GM19438 (cell line): ENCODE data around the gene ATP2B1.

Experiments
- ATAC-seq: cut with Tn5 transposase; IDR thresholded peaks from one replicate; pipeline ENCODE4 v1.9.1; 2021; ENCODE audit warnings: low read depth; ENCODE audit not compliant: unreplicated experiment

ATP2B1 gene

GRCh38 chr12:89694542-89694941 lies 14.1 kb downstream of the ATP2B1 start:
- ATAC-seq = no peak

- ATAC-seq = no peak
These were observed 14.9 kb downstream of the ATP2B1 start for GRCh38 chr12:89693639-89694202.

- no peak for ATAC-seq
These were observed 16.2 kb downstream of the ATP2B1 start for GRCh38 chr12:89692439-89692838.

GRCh38 chr12:89691659-89692058 lies 17.0 kb downstream of the ATP2B1 start:
- ATAC-seq = no peak

- no peak for ATAC-seq
These were observed 17.7 kb downstream of the ATP2B1 start for GRCh38 chr12:89690925-89691324.

GRCh38 chr12:89689306-89689705 lies 19.3 kb downstream of the ATP2B1 start:
- ATAC-seq = no peak

- no peak for ATAC-seq
These were observed 22.3 kb downstream of the ATP2B1 start for GRCh38 chr12:89686311-89686710.

GRCh38 chr12:89685363-89685972 lies 23.2 kb downstream of the ATP2B1 start:
- ATAC-seq = no peak

- no peak for ATAC-seq
These were observed 24.5 kb downstream of the ATP2B1 start for GRCh38 chr12:89684136-89684535.

- no peak for ATAC-seq
These were observed 26.4 kb downstream of the ATP2B1 start for GRCh38 chr12:89682284-89682683.

- no peak for ATAC-seq
These were observed 28.2 kb downstream of the ATP2B1 start for GRCh38 chr12:89680409-89680808.

GRCh38 chr12:89679631-89680030 lies 29.0 kb downstream of the ATP2B1 start:
- no peak for ATAC-seq

- no peak for ATAC-seq
These were observed 30.4 kb downstream of the ATP2B1 start for GRCh38 chr12:89678225-89678624.

GRCh38 chr12:89676930-89677329 lies 31.7 kb downstream of the ATP2B1 start:
- no peak for ATAC-seq

- ATAC-seq = no peak
These were observed 34.2 kb downstream of the ATP2B1 start for GRCh38 chr12:89674326-89674942.

GRCh38 chr12:89673603-89674002 lies 35.0 kb downstream of the ATP2B1 start:
- no peak for ATAC-seq

GRCh38 chr12:89672589-89672979 lies 36.1 kb downstream of the ATP2B1 start:
- ATAC-seq = no peak

- peak; percentile 2 for ATAC-seq
These were observed 37.2 kb downstream of the ATP2B1 start for GRCh38 chr12:89671469-89671868.

- no peak for ATAC-seq
These were observed 39.4 kb downstream of the ATP2B1 start for GRCh38 chr12:89669197-89669596.

GRCh38 chr12:89665556-89665955 lies 43.1 kb downstream of the ATP2B1 start:
- ATAC-seq = no peak

GRCh38 chr12:89664441-89664840 lies 44.2 kb downstream of the ATP2B1 start:
- no peak for ATAC-seq
